ENCODE measurements around the gene IFT88. TPM values are rescaled to one million over a fixed set of nuclear protein-coding genes. Genes with fewer than 3 reads are reported as not detected.

Gene IFT88
- total RNA-seq, 4 donors from 2014 or later: 5.6 to 21.6 (median 10.4) TPM

GRCh38 chr13:20729633-20730585 is 163.0 kb downstream of the IFT88 start:
- Histone ChIP-seq H3K9me3 (no peaks in the 10 kb centered on the region), H3K27ac (no peak overlapping the region), H3K4me1 (no peaks in the 10 kb centered on the region), H3K36me3 (no peaks in the 10 kb centered on the region), H3K27me3 (no peaks in the 10 kb centered on the region), H3K4me3 (no peak overlapping the region)
- TF ChIP-seq POLR2A (IDR thresholded peaks at IDR 0.05) (no peak), CTCF (IDR thresholded peaks at IDR 0.05) (no peak), POLR2AphosphoS5 (IDR thresholded peaks at IDR 0.05) (no peak), EP300 (IDR thresholded peaks at IDR 0.05) (no peak)
- 96% methylated on average over 33 of the region's 33 CpGs for WGBS
- no peak for DNase-seq (ENCODE audit: low spot score in 2 of 2)

GRCh38 chr13:20738616-20739015 is 171.7 kb downstream of the IFT88 start:
- WGBS: 87% methylated on average over 6 of the region's 6 CpGs
- no peaks in the 10 kb centered on the region for H3K4me1 ChIP-seq

GRCh38 chr13:20740021-20740420 is 173.1 kb downstream of the IFT88 start:
- no peak for TF ChIP-seq EP300 (IDR thresholded peaks at IDR 0.05)
- no peak for TF ChIP-seq CTCF (IDR thresholded peaks at IDR 0.05)
- no peak for TF ChIP-seq POLR2AphosphoS5 (IDR thresholded peaks at IDR 0.05)
- TF ChIP-seq POLR2A (IDR thresholded peaks at IDR 0.05): no peak
- Histone ChIP-seq H3K36me3 (no peaks in the 10 kb centered on the region), H3K4me3 (no peak overlapping the region), H3K27me3 (no peaks in the 10 kb centered on the region), H3K4me1 (no peaks in the 10 kb centered on the region), H3K9me3 (peaks cover 4% of the 10 kb centered on the region), H3K27ac (no peak overlapping the region)
- 98% methylated on average over 18 of the region's 22 CpGs for WGBS
- no peak for DNase-seq (ENCODE audit: low spot score in 2 of 2)

More at GRCh38 chr13:20738616-20739015, 171.7 kb downstream of the IFT88 start:
- no peak overlapping the region for H3K27ac ChIP-seq
- TF ChIP-seq CTCF (IDR thresholded peaks at IDR 0.05): no peak
- no peak for TF ChIP-seq POLR2AphosphoS5 (IDR thresholded peaks at IDR 0.05)
- no peak for TF ChIP-seq EP300 (IDR thresholded peaks at IDR 0.05)
- TF ChIP-seq POLR2A (IDR thresholded peaks at IDR 0.05): no peak
- peaks cover 4% of the 10 kb centered on the region for H3K9me3 ChIP-seq
- no peak overlapping the region for H3K4me3 ChIP-seq
- no peaks in the 10 kb centered on the region for H3K36me3 ChIP-seq
- DNase-seq (ENCODE audit: low spot score in 2 of 2): no peak
- no peaks in the 10 kb centered on the region for H3K27me3 ChIP-seq

Other genes starting within 250 kb of the IFT88 start
- gene CRYL1, start 41.3 kb upstream of the IFT88 start, total RNA-seq: 10 to 100 TPM; 15.9 to 20.1 (median 18.4) TPM
- gene IL17D, start 136.5 kb downstream of the IFT88 start, total RNA-seq: 1 to 10 TPM in 1 of 4 donors, under 1 TPM in 3; 0.26 to 1.5 (median 0.50) TPM
- 10 to 100 TPM in 1 of 4 donors, 1 to 10 TPM in 3; 2.0 to 24.7 (median 4.7) TPM for gene EEF1AKMT1, start 206.8 kb downstream of the IFT88 start, total RNA-seq

Data from suprapubic skin (tissue), 4 donors.